Measurements from ENCODE around the gene GDF11.
A peak's percentile ranks its signal among the peaks of the same experiment; 100 is the strongest.
"Not testable (repeated sequence)": the region's sequence is repeated elsewhere in the genome, so short reads cannot be mapped to it uniquely, and the experiment has no call there.

Gene GDF11

GRCh38 chr12:55741931-55742680 is 816 bp upstream of the GDF11 start:
- no peak for DNase-seq (ENCODE audit: low spot score)

- peak; percentile 61 for DNase-seq (ENCODE audit: low spot score)
Measured at GRCh38 chr12:55743406-55744339, 751 bp downstream of the GDF11 start.

- no peak for DNase-seq (ENCODE audit: low spot score)
Measured at GRCh38 chr12:55744340-55745030, 1.6 kb downstream of the GDF11 start.

- no peak for DNase-seq (ENCODE audit: low spot score)
Measured at GRCh38 chr12:55745361-55746173, 2.6 kb downstream of the GDF11 start.

- DNase-seq (ENCODE audit: low spot score), result no peak
Measured at GRCh38 chr12:55746174-55746912, 3.4 kb downstream of the GDF11 start.

- DNase-seq (ENCODE audit: low spot score), result no peak
Measured at GRCh38 chr12:55746913-55747231, 4.0 kb downstream of the GDF11 start.

- no peak for DNase-seq (ENCODE audit: low spot score)
Measured at GRCh38 chr12:55748230-55748993, 5.5 kb downstream of the GDF11 start.

GRCh38 chr12:55755246-55755645 is 12.3 kb downstream of the GDF11 start:
- DNase-seq (ENCODE audit: low spot score), result no peak

- no peak for DNase-seq (ENCODE audit: low spot score)
Measured at GRCh38 chr12:55757701-55758100, 14.8 kb downstream of the GDF11 start.

GRCh38 chr12:55758575-55758974 is 15.7 kb downstream of the GDF11 start:
- not testable (repeated sequence) for DNase-seq (ENCODE audit: low spot score)

GRCh38 chr12:55760663-55761062 is 17.7 kb downstream of the GDF11 start:
- DNase-seq (ENCODE audit: low spot score), result no peak

- no peak for DNase-seq (ENCODE audit: low spot score)
Measured at GRCh38 chr12:55762646-55763045, 19.7 kb downstream of the GDF11 start.

GRCh38 chr12:55765736-55766290 is 22.9 kb downstream of the GDF11 start:
- DNase-seq (ENCODE audit: low spot score), result no peak

- DNase-seq (ENCODE audit: low spot score), result no peak
Measured at GRCh38 chr12:55767156-55767555, 24.2 kb downstream of the GDF11 start.

- DNase-seq (ENCODE audit: low spot score), result no peak
Measured at GRCh38 chr12:55771736-55772135, 28.8 kb downstream of the GDF11 start.

GRCh38 chr12:55777856-55778255 is 34.9 kb downstream of the GDF11 start:
- DNase-seq (ENCODE audit: low spot score), result no peak

GRCh38 chr12:55780685-55781084 is 37.8 kb downstream of the GDF11 start:
- DNase-seq (ENCODE audit: low spot score), result no peak

GRCh38 chr12:55788546-55788945 is 45.6 kb downstream of the GDF11 start:
- no peak for DNase-seq (ENCODE audit: low spot score)

- DNase-seq (ENCODE audit: low spot score), result no peak
Measured at GRCh38 chr12:55789171-55789570, 46.2 kb downstream of the GDF11 start.

GRCh38 chr12:55789893-55790292 is 47.0 kb downstream of the GDF11 start:
- DNase-seq (ENCODE audit: low spot score), result no peak
